WTC11 (cell line): ENCODE data around the gene INCA1.

Experiments used
- ATF1 ChIP-seq: sonication (generic); formaldehyde crosslinking; IDR thresholded peaks from 2 replicates; pipeline ENCODE4 v1.8.1; 2023; ENCODE audit warnings: mild to moderate bottlenecking, moderate library complexity, missing genetic modification reagents
- ATF2 ChIP-seq: sonication (generic); formaldehyde crosslinking; IDR thresholded peaks from 2 replicates; pipeline ENCODE4 v1.8.1; 2022; ENCODE audit warnings: low read depth, missing genetic modification reagents, borderline replicate concordance
- CTCF ChIP-seq: fragments of 200-600 bp; IDR thresholded peaks from 2 replicates; pipeline ENCODE4 v1.8.0; 2022; ENCODE audit warnings: antibody characterized with exemption
- ETV6 ChIP-seq: sonication (generic); formaldehyde crosslinking; IDR thresholded peaks from 2 replicates; pipeline ENCODE4 v1.8.1; 2022; ENCODE audit warnings: mild to moderate bottlenecking, missing genetic modification reagents
- HMGXB4 ChIP-seq: sonication (generic); formaldehyde crosslinking; IDR thresholded peaks from 2 replicates; pipeline ENCODE4 v1.8.1; 2023; ENCODE audit warnings: mild to moderate bottlenecking, moderate library complexity, missing genetic modification reagents
- MAX ChIP-seq: sonication (generic); formaldehyde crosslinking; IDR thresholded peaks from 2 replicates; pipeline ENCODE4 v1.8.0; 2022; ENCODE audit warnings: mild to moderate bottlenecking, missing genetic modification reagents
- SP1 ChIP-seq: sonication (generic); formaldehyde crosslinking; conservative IDR thresholded peaks from 2 replicates; pipeline ENCODE4 v1.8.1; 2022; ENCODE audit warnings: missing genetic modification reagents
- TEAD4 ChIP-seq: sonication (generic); formaldehyde crosslinking; IDR thresholded peaks from 2 replicates; pipeline ENCODE4 v1.8.0; 2022; ENCODE audit warnings: mild to moderate bottlenecking, missing genetic modification reagents
- ZNF423 ChIP-seq: fragments of 250-450 bp; sonication (Bioruptor Pico); IDR thresholded peaks from 2 replicates; pipeline ENCODE4 v2.1.2; 2022; ENCODE audit warnings: mild to moderate bottlenecking, moderate library complexity

GRCh38 chr17:4982305-4982704 is 15.0 kb downstream of the INCA1 start:
- TF ChIP-seq MAX (no peak), SP1 (CRISPR knock-in tag) (no peak), CTCF (no peak), ZNF423 (no peak), ATF1 (no peak), ATF2 (CRISPR knock-in tag) (no peak), ETV6 (CRISPR knock-in tag) (no peak), HMGXB4 (CRISPR knock-in tag) (no peak), TEAD4 (CRISPR knock-in tag) (no peak)
